Neural progenitor cell (in vitro differentiated cells): ENCODE data around the gene MRC1.

ENCODE experiments used
- CTCF ChIP-seq: fragments of 200-600 bp; sonication (generic); IDR thresholded peaks from 2 replicates; pipeline ENCODE4 v1.5.1; 2017; ENCODE audit warnings: antibody characterized with exemption, mild to moderate bottlenecking
- EZH2 ChIP-seq: fragments of 200-600 bp; sonication (generic); IDR thresholded peaks from 2 replicates; pipeline ENCODE4 v1.6.1; 2017; ENCODE audit warnings: antibody characterized with exemption, mild to moderate bottlenecking, moderate library complexity

GRCh38 chr10:17768957-17769356 lies 40.2 kb upstream of the MRC1 start:
- no peak for TF ChIP-seq CTCF
- TF ChIP-seq EZH2: no peak
